H1 (cell line): ENCODE data around the gene COX19. TPM values are rescaled to one million over a fixed set of nuclear protein-coding genes. Genes with fewer than 3 reads are reported as not detected.

Source experiments
- CHD2 ChIP-seq: IDR thresholded peaks from 2 replicates; pipeline ENCODE4 v1.6.1; 2012; ENCODE audit warnings: low read length, improper control_type of control experiment
- GABPA ChIP-seq: IDR thresholded peaks from 2 replicates; pipeline ENCODE4 v1.6.1; 2011; ENCODE audit warnings: mild to moderate bottlenecking, low read length, moderate library complexity, borderline replicate concordance; ENCODE audit not compliant: insufficient read depth
- GTF2F1 ChIP-seq: IDR thresholded peaks from 2 replicates; pipeline ENCODE4 v1.6.1; 2012; ENCODE audit warnings: low read depth, low read length, improper control_type of control experiment, borderline replicate concordance
- KDM5A ChIP-seq: fragments of 200-600 bp; IDR thresholded peaks from 2 replicates; pipeline ENCODE4 v1.7.1; 2012; ENCODE audit warnings: mild to moderate bottlenecking, low read length, inconsistent platforms, mixed read lengths
- RBBP5 ChIP-seq: IDR thresholded peaks from 2 replicates; pipeline ENCODE4 v1.7.1; 2012; ENCODE audit warnings: low read depth, mild to moderate bottlenecking, inconsistent platforms, low read length, moderate library complexity, borderline replicate concordance
- SIRT6 ChIP-seq: IDR thresholded peaks from one replicate; pipeline ENCODE4 v1.7.1; 2012; ENCODE audit warnings: low read length, inconsistent platforms
- SP1 ChIP-seq: IDR thresholded peaks from 2 replicates; pipeline ENCODE4 v1.6.1; 2011; ENCODE audit warnings: low read depth, low read length
- YY1 ChIP-seq: IDR thresholded peaks from 2 replicates; pipeline ENCODE4 v1.6.1; 2011; ENCODE audit warnings: low read depth, mild to moderate bottlenecking, low read length
- polyA plus RNA-seq, 7 experiments: library from polyadenylated mRNA; depleted of rRNA in 3 of 7; stranded (reverse) in 5 of 7; unstranded in 2 of 7; fragments of >200 nt in 5 of 7; fragments of 200-250 nt in 2 of 7; gene quantifications; 1 replicate in 5 of 7; 2 replicates in 1 of 7; 4 replicates in 1 of 7; pipeline versions ENCODE4 v1.2.1 to v1.2.3, GENCODE V29; 2011 to 2013; ENCODE audit warnings: missing spikeins in 2 of 7, mixed read lengths in 2 of 7
- total RNA-seq: library from RNA; stranded (reverse); fragmentation: NEBNext Ultra II Directional; extraction: Animal tissue kit (Norgen Biotek cat#: 25700); gene quantifications from 2 replicates; pipeline ENCODE4 v1.2.1, GENCODE V29; 2021
- TF ChIP-seq, protein P1 (sequence below): fragments of 300-600 bp; sonication (generic); IDR thresholded peaks from 2 replicates; pipeline ENCODE4 v1.7.1; 2012; ENCODE audit warnings: low read length, moderate library complexity, mild to moderate bottlenecking, inconsistent platforms; ENCODE audit not compliant: insufficient replicate concordance
- TF ChIP-seq, protein P2 (sequence below): IDR thresholded peaks from 2 replicates; pipeline ENCODE4 v1.6.1; 2012; ENCODE audit warnings: inconsistent platforms

COX19 gene
- total and polyA plus RNA-seq, 2 of the 8 experiments (the other 6 are each of a cell fraction or from before 2014, with no cell fraction given): 3.9 to 7.9 TPM

DNA sequence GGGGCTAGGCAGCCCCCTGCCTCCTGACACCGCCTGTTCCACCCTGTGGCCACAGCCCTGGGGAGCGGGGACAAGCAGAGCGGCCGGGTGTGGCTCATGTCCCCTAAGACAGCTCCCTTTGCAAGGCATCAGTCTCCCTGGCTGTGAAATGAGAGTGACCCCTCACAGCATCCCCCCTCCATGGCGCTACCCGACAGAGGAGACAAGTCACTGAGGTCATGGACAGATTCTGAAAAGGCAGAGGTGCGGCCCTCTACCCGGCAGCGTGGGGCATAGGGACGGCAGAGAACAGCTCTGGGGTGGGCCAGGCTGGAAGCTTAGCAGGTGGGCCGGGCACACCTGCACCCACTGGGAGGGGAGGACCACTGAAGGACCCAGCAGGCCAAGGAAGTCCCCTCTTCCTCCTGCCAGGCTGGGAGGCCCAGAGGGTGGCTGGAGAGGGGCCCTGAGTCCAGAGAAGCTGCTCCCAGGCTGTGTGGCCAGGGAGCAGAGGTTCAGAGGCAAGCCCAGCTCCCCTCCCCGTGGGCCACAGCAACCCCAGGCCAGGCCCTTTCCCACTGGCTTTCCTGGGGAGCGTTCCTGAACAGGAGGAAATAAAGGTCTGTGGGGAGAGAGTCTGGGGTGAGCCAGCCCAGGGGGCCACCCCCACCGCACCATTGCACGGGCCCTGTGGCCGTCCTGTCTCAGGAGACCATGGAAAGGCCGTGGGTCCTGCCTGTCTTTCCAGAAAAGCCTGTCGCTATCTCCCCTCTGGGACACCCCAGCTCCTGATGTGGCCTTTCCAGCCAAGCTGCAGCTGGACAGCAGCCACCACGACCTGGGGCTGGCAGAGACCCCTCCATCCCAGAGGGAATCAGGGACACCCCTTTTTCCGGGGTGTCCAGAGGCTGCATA is 22.6 kb downstream of the COX19 start (continued):
- TF ChIP-seq GABPA (no peak), KDM5A (no peak), SIRT6 (no peak), GTF2F1 (no peak), CHD2 (no peak), SP1 (no peak), RBBP5 (no peak), YY1 (no peak)
- TF ChIP-seq, protein P1, sequence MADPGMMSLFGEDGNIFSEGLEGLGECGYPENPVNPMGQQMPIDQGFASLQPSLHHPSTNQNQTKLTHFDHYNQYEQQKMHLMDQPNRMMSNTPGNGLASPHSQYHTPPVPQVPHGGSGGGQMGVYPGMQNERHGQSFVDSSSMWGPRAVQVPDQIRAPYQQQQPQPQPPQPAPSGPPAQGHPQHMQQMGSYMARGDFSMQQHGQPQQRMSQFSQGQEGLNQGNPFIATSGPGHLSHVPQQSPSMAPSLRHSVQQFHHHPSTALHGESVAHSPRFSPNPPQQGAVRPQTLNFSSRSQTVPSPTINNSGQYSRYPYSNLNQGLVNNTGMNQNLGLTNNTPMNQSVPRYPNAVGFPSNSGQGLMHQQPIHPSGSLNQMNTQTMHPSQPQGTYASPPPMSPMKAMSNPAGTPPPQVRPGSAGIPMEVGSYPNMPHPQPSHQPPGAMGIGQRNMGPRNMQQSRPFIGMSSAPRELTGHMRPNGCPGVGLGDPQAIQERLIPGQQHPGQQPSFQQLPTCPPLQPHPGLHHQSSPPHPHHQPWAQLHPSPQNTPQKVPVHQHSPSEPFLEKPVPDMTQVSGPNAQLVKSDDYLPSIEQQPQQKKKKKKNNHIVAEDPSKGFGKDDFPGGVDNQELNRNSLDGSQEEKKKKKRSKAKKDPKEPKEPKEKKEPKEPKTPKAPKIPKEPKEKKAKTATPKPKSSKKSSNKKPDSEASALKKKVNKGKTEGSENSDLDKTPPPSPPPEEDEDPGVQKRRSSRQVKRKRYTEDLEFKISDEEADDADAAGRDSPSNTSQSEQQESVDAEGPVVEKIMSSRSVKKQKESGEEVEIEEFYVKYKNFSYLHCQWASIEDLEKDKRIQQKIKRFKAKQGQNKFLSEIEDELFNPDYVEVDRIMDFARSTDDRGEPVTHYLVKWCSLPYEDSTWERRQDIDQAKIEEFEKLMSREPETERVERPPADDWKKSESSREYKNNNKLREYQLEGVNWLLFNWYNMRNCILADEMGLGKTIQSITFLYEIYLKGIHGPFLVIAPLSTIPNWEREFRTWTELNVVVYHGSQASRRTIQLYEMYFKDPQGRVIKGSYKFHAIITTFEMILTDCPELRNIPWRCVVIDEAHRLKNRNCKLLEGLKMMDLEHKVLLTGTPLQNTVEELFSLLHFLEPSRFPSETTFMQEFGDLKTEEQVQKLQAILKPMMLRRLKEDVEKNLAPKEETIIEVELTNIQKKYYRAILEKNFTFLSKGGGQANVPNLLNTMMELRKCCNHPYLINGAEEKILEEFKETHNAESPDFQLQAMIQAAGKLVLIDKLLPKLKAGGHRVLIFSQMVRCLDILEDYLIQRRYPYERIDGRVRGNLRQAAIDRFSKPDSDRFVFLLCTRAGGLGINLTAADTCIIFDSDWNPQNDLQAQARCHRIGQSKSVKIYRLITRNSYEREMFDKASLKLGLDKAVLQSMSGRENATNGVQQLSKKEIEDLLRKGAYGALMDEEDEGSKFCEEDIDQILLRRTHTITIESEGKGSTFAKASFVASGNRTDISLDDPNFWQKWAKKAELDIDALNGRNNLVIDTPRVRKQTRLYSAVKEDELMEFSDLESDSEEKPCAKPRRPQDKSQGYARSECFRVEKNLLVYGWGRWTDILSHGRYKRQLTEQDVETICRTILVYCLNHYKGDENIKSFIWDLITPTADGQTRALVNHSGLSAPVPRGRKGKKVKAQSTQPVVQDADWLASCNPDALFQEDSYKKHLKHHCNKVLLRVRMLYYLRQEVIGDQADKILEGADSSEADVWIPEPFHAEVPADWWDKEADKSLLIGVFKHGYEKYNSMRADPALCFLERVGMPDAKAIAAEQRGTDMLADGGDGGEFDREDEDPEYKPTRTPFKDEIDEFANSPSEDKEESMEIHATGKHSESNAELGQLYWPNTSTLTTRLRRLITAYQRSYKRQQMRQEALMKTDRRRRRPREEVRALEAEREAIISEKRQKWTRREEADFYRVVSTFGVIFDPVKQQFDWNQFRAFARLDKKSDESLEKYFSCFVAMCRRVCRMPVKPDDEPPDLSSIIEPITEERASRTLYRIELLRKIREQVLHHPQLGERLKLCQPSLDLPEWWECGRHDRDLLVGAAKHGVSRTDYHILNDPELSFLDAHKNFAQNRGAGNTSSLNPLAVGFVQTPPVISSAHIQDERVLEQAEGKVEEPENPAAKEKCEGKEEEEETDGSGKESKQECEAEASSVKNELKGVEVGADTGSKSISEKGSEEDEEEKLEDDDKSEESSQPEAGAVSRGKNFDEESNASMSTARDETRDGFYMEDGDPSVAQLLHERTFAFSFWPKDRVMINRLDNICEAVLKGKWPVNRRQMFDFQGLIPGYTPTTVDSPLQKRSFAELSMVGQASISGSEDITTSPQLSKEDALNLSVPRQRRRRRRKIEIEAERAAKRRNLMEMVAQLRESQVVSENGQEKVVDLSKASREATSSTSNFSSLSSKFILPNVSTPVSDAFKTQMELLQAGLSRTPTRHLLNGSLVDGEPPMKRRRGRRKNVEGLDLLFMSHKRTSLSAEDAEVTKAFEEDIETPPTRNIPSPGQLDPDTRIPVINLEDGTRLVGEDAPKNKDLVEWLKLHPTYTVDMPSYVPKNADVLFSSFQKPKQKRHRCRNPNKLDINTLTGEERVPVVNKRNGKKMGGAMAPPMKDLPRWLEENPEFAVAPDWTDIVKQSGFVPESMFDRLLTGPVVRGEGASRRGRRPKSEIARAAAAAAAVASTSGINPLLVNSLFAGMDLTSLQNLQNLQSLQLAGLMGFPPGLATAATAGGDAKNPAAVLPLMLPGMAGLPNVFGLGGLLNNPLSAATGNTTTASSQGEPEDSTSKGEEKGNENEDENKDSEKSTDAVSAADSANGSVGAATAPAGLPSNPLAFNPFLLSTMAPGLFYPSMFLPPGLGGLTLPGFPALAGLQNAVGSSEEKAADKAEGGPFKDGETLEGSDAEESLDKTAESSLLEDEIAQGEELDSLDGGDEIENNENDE: no peak
- TF ChIP-seq, protein P2, sequence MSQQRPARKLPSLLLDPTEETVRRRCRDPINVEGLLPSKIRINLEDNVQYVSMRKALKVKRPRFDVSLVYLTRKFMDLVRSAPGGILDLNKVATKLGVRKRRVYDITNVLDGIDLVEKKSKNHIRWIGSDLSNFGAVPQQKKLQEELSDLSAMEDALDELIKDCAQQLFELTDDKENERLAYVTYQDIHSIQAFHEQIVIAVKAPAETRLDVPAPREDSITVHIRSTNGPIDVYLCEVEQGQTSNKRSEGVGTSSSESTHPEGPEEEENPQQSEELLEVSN: no peak
